ENCODE data around the gene OPCML.

DNA sequence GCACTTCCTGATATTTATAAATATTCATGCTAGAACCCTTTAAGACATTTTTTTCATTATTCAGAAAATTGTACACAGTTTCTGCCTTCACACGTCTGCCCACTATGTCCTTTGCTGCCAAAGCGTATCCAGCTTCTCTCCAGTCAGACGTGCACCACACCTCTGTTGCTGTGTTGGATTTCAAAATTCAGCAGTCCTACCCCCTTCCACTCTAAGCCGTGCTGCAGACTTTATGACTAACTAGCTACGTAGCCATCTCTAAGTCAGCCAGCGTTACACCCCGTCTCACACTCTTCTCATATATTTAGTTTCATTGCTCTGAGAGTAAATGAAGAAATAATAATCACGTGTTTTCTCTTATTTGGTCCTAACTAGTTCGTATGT is 28.2 kb upstream of the OPCML start:
- TF ChIP-seq, protein P1, sequence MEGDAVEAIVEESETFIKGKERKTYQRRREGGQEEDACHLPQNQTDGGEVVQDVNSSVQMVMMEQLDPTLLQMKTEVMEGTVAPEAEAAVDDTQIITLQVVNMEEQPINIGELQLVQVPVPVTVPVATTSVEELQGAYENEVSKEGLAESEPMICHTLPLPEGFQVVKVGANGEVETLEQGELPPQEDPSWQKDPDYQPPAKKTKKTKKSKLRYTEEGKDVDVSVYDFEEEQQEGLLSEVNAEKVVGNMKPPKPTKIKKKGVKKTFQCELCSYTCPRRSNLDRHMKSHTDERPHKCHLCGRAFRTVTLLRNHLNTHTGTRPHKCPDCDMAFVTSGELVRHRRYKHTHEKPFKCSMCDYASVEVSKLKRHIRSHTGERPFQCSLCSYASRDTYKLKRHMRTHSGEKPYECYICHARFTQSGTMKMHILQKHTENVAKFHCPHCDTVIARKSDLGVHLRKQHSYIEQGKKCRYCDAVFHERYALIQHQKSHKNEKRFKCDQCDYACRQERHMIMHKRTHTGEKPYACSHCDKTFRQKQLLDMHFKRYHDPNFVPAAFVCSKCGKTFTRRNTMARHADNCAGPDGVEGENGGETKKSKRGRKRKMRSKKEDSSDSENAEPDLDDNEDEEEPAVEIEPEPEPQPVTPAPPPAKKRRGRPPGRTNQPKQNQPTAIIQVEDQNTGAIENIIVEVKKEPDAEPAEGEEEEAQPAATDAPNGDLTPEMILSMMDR (IDR thresholded peaks at IDR 0.05) = no peak
- TF ChIP-seq POLR2A (IDR thresholded peaks at IDR 0.05) = no peak
